AG04449 (cell line): ENCODE measurements around the gene BABAM1.

Source experiments
- CTCF ChIA-PET: fragments of 350-600 bp; formaldehyde crosslinking; extraction: SDS; loops from one replicate; lab custom pipeline; 2021; ENCODE audit warnings: antibody characterized with exemption; lab: Yijun Ruan, JAX
- POLR2A ChIA-PET: fragments of 400-600, 350-600 bp; formaldehyde crosslinking; extraction: SDS; loops from one replicate; lab custom pipeline; 2020; ENCODE audit warnings: antibody characterized with exemption, inconsistent platforms; lab: Yijun Ruan, JAX
- DNase-seq: peaks from one replicate; pipeline ENCODE4 v3.0.0-alpha.2; 2010; ENCODE audit warnings: low read depth, low spot score
- H3K4me3 ChIP-seq: 2 replicates; pipeline ENCODE4 v1.5.1; 2011; ENCODE audit warnings: low read depth, mild to moderate bottlenecking, control low read depth, low read length
- TF ChIP-seq, protein P1 (sequence below): IDR thresholded peaks from one replicate; pipeline ENCODE4 v1.5.1; 2011; ENCODE audit warnings: mild to moderate bottlenecking, moderate library complexity, low read length, control low read depth, inconsistent platforms; ENCODE audit not compliant: insufficient read depth; ENCODE audit errors: missing control alignments

Gene BABAM1

DNA sequence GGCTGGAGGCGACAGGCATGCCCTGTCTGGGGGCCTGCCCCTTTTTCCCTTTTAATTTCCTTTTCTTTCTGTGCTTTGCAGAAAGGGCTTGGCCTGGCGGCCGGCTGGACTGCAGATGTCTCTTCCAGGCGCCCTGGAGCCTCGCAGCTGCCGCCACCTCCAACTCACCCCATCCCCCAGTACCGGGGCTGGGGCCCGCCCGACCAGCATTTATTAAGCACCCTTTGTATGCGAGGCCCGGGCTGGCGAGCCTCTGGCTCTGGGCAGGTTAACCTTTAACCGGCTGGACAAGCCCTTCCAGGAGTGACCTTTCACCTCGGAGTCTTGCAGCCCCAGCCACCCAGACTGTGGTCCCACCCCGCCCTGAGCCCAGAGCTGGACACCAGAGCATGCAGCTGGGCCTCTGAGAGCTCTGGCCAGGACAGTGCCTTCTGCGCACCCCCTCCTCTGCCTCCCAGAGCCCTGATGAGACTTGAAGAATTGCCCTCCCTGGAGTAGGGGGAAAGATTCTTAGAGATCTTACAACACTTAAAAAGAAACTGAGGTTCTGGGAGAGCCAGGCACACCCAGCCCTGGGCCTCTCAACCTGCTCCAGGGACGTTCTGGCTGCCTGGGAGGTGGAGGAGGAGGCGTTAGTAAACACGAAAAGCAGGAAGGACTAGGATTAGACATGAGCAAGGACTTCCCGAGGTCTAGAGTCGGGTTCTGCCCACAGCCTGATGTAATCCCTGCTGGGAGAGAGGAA lies 20.4 kb upstream of the BABAM1 start:
- POLR2A ChIA-PET: no interaction called here
- no peak overlapping the region; the same call in 1 of the 2 replicates for H3K4me3 ChIP-seq
- CTCF ChIA-PET: interaction anchor here (1.0 kb wide), 2 partner anchors 11 to 36 kb away, joined by 3 read pairs; no protein-coding TSS in a partner anchor
- no peak for DNase-seq
- TF ChIP-seq, protein P1, sequence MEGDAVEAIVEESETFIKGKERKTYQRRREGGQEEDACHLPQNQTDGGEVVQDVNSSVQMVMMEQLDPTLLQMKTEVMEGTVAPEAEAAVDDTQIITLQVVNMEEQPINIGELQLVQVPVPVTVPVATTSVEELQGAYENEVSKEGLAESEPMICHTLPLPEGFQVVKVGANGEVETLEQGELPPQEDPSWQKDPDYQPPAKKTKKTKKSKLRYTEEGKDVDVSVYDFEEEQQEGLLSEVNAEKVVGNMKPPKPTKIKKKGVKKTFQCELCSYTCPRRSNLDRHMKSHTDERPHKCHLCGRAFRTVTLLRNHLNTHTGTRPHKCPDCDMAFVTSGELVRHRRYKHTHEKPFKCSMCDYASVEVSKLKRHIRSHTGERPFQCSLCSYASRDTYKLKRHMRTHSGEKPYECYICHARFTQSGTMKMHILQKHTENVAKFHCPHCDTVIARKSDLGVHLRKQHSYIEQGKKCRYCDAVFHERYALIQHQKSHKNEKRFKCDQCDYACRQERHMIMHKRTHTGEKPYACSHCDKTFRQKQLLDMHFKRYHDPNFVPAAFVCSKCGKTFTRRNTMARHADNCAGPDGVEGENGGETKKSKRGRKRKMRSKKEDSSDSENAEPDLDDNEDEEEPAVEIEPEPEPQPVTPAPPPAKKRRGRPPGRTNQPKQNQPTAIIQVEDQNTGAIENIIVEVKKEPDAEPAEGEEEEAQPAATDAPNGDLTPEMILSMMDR: no peak

- POLR2A ChIA-PET: no interaction called here
- H3K4me3 ChIP-seq: no peak overlapping the region
- CTCF ChIA-PET: interaction anchor here (0.7 to 4.1 kb wide), 6 partner anchors 10 to 34 kb away, joined by 3 to 33 read pairs (median 4); partner anchors contain the start of genes ANKLE1 and USHBP1
- no peak for DNase-seq
- TF ChIP-seq, protein P1: no peak
Observed at GRCh38 chr19:17248011-17248776, 19.0 kb upstream of the BABAM1 start.

DNA sequence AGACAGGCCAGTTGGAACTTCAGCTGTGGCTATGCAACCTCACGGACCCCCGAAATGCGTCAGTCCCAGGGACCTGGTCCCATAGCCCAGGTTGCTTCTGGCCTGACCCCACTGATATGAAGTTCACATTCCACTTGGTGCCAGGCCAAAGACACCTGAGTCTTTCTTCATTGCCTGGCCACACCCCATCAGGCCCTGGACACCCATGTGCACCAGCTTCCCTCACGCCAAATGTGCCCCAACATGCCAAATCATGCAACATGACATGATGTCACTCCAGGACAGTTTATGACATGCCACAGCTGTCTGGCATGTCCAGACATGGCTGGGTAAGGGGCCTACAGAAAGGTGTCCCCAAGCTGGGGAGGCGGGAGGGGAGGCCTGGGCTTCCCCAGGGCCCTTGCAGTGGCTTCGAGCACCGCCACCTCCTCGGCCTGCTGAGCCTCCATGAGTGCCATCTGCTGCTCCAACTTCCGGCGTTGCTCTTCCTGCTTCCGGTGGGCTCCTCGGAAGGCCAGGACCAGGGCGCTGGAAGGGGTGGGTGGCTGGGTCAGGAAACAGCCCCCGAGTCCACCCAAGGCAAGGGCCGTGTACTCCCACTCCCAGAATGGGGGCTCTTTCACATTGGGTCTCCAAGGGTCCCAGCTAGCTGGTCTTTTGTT lies 17.2 kb upstream of the BABAM1 start:
- CTCF ChIA-PET: interaction anchor here (1.0 to 4.1 kb wide), 3 partner anchors 8 to 15 kb away, joined by 3 to 33 read pairs (median 5); no protein-coding TSS in a partner anchor
- DNase-seq: no peak
- POLR2A ChIA-PET: interaction anchor here (0.6 kb wide), 1 partner anchor 31 kb away, joined by 3 read pairs; no protein-coding TSS in a partner anchor
- TF ChIP-seq, protein P1: no peak
- no peak overlapping the region for H3K4me3 ChIP-seq

DNA sequence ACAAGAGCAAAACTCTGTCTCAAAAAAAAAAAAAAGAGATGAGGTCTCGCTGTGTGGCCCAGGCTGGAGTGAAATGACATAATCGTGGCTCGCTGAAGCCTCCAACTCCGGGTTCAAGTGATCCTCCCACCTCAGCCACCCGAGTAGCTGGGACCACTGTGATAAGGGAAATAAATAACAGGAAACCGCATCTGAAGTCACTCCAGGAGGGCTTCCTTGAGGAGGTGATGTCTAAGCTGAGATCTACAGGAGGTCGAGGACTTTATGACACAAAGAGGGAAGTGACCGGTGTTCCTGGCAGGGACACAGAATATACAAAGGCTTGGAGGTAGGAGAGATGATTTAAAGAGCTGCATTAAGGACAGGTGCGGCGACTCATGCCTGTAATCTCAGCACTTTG lies 12.6 kb upstream of the BABAM1 start:
- POLR2A ChIA-PET: interaction anchor here (1.0 kb wide), 1 partner anchor 10 kb away, joined by 3 read pairs; no protein-coding TSS in a partner anchor
- CTCF ChIA-PET: interaction anchor here (0.9 to 1.2 kb wide), 2 partner anchors 9 to 11 kb away, joined by 4 to 8 read pairs; partner anchors contain the start of gene USHBP1
- H3K4me3 ChIP-seq: no peak overlapping the region
- DNase-seq: no peak
- TF ChIP-seq, protein P1: no peak

GRCh38 chr19:17255150-17255621 lies 12.1 kb upstream of the BABAM1 start:
- ChIA-PET POLR2A (interaction anchor here (1.0 kb wide), 1 partner anchor 10 kb away, joined by 3 read pairs; no protein-coding TSS in a partner anchor), CTCF (interaction anchor here (0.6 to 1.2 kb wide), 5 partner anchors 9 to 604 kb away, joined by 3 to 8 read pairs (median 3); partner anchors contain the start of gene USHBP1)
- H3K4me3 ChIP-seq: no peak overlapping the region
- TF ChIP-seq, protein P1: no peak
- DNase-seq: no peak
